Measurements from ENCODE around the gene SEPTIN8. TPM values are rescaled to one million over a fixed set of nuclear protein-coding genes. Genes with fewer than 3 reads are reported as not detected.

The SEPTIN8 gene
- polyA plus RNA-seq: 10 to 100 TPM; 22.1 to 23.3 TPM

DNA sequence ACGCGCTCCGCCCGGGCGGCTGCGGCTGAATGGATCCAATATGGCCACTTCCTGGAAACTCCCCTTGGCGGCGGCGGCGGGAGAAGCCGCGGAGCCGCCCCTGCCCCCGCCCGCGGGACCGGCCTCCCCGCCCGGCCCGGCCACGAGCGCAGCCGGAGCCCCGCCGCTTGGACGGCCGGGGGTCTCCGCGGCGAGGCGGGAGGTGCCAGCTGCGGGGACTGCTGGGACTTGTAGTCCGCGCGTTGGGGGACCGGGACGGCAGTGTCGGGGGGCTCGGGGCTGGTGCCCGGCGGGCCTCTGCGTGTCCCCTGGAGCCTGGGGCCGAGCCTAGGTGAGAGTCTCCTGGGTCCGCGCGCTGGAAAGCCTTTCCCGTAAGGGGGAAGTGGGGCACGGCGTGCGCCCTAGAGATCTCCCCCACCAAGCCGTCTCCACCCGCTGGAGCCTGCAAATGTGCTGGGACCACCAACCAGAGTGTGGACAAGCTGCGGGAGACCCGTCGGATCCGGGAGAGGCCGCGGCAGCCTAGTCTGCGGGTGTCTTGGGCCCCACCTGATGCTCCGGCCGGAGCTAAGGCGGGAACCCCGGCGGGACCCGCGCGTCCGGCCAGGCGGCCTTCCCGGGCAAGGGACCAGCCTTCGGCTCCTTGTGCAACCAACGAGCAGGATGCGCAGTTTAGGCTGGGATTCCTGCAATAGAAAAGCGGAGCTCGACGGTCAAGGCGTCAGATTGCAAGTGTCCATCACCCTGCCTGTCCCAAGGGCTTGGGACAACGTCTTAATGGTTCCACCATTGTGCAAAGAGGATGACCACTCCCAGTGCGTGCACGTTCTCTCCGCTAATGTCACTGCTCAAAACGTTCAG is at the start of gene SEPTIN8:
Gene SEPTIN8 (minus strand): TSS at position 31 of the 861 bp plus-strand sequence. CDS start 102 bp downstream, outside the sequence.
- Histone ChIP-seq H3K9me3 (ENCODE audit: control insufficient read depth in 2 of 2, insufficient read depth in 1 of 2, low read depth in 1 of 2, low read length in 1 of 2) (no peaks in the 10 kb centered on the region), H3K27ac (ENCODE audit: low read depth in 2 of 2, low read length in 1 of 2) (peak within 1 kb of the TSS; percentile 57 to 82), H3K27me3 (ENCODE audit: control insufficient read depth in 1 of 2, insufficient read depth in 2 of 2, low read length in 2 of 2) (no peaks in the 10 kb centered on the region), H3K4me1 (ENCODE audit: control insufficient read depth in 2 of 2, insufficient read depth in 2 of 2, low read length in 1 of 2) (peaks cover 12 to 25% of the 10 kb centered on the region in 2 donors), H3K4me3 (ENCODE audit: low read depth in 1 of 2, low read length in 2 of 2) (peak within 1 kb of the TSS; percentile 73 to 81), H3K36me3 (ENCODE audit: control insufficient read depth in 2 of 2, insufficient read depth in 2 of 2, low read length in 1 of 2) (no peaks in the 10 kb centered on the region)
- WGBS, 2 donors: 2 to 3% methylated on average over 78 to 82 of the region's 82 CpGs

GRCh38 chr5:132826424-132827082 is 49.5 kb upstream of the SEPTIN8 start:
- 82% methylated on average over 6 of the region's 6 CpGs for WGBS, 2 donors
- H3K27me3 ChIP-seq (ENCODE audit: control insufficient read depth in 1 of 2, insufficient read depth in 2 of 2, low read length in 2 of 2): no peaks in the 10 kb centered on the region
- H3K4me1 ChIP-seq (ENCODE audit: control insufficient read depth in 2 of 2, insufficient read depth in 2 of 2, low read length in 1 of 2): peaks cover 0 to 18% of the 10 kb centered on the region in 2 donors

DNA sequence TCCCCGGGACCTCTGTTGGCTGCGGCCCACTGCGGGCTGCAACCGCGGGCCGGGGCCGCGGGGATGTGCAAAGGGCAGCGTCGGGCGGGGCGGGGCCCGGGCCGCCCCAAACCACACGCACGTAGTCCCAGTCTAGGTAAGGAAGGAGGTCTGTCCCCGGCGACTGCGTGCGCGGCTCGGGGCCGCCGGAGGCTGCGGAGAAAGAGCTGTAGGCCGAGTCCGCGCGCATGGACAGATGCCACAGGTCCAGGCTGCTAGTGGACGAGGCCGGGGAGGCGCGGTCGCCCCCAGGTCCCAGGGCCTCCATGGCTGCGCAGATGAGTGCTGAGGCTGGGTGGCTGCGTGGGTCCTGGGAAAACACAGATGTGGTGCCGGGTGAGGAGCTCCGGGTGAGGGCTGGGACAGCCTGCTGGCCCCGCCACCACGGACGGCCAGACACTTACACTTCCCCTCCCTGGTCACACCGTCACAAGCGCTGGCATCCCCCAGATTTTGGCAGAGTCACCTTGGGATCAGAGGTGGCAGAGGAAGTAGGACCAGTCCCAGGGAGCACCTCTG is 48.9 kb upstream of the SEPTIN8 start:
- H3K4me3 ChIP-seq (ENCODE audit: low read depth in 1 of 2, low read length in 2 of 2): peak overlapping the region in 1 of 2 donors; percentile 43
- no peaks in the 10 kb centered on the region for H3K27me3 ChIP-seq (ENCODE audit: control insufficient read depth in 1 of 2, insufficient read depth in 2 of 2, low read length in 2 of 2)
- no peak overlapping the region for H3K27ac ChIP-seq (ENCODE audit: low read depth in 2 of 2, low read length in 1 of 2)

More at GRCh38 chr5:132826424-132827082, 49.5 kb upstream of the SEPTIN8 start:
- peaks cover 5 to 6% of the 10 kb centered on the region in 2 donors for H3K36me3 ChIP-seq (ENCODE audit: control insufficient read depth in 2 of 2, insufficient read depth in 2 of 2, low read length in 1 of 2)
- peaks cover 0 to 3% of the 10 kb centered on the region in 2 donors for H3K9me3 ChIP-seq (ENCODE audit: control insufficient read depth in 2 of 2, insufficient read depth in 1 of 2, low read depth in 1 of 2, low read length in 1 of 2)
- H3K27ac ChIP-seq (ENCODE audit: low read depth in 2 of 2, low read length in 1 of 2): no peak overlapping the region
- H3K4me3 ChIP-seq (ENCODE audit: low read depth in 1 of 2, low read length in 2 of 2): no peak overlapping the region

GRCh38 chr5:132825033-132825833 is 48.2 kb upstream of the SEPTIN8 start:
- H3K36me3 ChIP-seq (ENCODE audit: control insufficient read depth in 2 of 2, insufficient read depth in 2 of 2, low read length in 1 of 2): peaks cover 5 to 6% of the 10 kb centered on the region in 2 donors
- peaks cover 0 to 18% of the 10 kb centered on the region in 2 donors for H3K4me1 ChIP-seq (ENCODE audit: control insufficient read depth in 2 of 2, insufficient read depth in 2 of 2, low read length in 1 of 2)
- H3K27ac ChIP-seq (ENCODE audit: low read depth in 2 of 2, low read length in 1 of 2): no peak overlapping the region
- peaks cover 0 to 3% of the 10 kb centered on the region in 2 donors for H3K9me3 ChIP-seq (ENCODE audit: control insufficient read depth in 2 of 2, insufficient read depth in 1 of 2, low read depth in 1 of 2, low read length in 1 of 2)
- no peaks in the 10 kb centered on the region for H3K27me3 ChIP-seq (ENCODE audit: control insufficient read depth in 1 of 2, insufficient read depth in 2 of 2, low read length in 2 of 2)
- WGBS, 2 donors: 53 to 70% methylated on average over 46 to 71 of the region's 71 CpGs
- H3K4me3 ChIP-seq (ENCODE audit: low read depth in 1 of 2, low read length in 2 of 2): peak overlapping the region in 1 of 2 donors; percentile 43

More for the DNA sequence above, 48.9 kb upstream of the SEPTIN8 start:
- peaks cover 0 to 18% of the 10 kb centered on the region in 2 donors for H3K4me1 ChIP-seq (ENCODE audit: control insufficient read depth in 2 of 2, insufficient read depth in 2 of 2, low read length in 1 of 2)
- peaks cover 5 to 6% of the 10 kb centered on the region in 2 donors for H3K36me3 ChIP-seq (ENCODE audit: control insufficient read depth in 2 of 2, insufficient read depth in 2 of 2, low read length in 1 of 2)
- H3K9me3 ChIP-seq (ENCODE audit: control insufficient read depth in 2 of 2, insufficient read depth in 1 of 2, low read depth in 1 of 2, low read length in 1 of 2): peaks cover 0 to 3% of the 10 kb centered on the region in 2 donors
- WGBS, 2 donors: 50 to 52% methylated on average over 39 to 43 of the region's 43 CpGs

DNA sequence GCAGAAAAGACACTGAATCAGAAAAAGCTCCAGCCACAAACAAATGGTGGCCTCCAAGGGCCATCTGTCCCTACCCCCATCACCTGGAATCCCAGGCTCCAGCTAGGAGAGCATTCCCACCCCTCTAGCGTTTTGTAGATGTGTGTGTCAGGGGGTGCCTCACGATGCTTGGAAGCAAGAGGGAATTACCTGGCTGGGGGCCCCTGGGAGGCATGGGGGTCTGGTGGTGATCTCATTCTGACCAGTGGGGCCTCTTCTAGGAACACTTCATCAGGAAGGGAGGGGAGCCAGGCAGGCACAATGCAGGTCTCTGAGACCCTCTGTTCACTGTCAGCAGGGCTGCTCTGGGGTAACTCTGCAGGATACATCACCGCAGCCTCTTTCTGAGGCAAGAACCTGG is 47.4 kb upstream of the SEPTIN8 start:
- Histone ChIP-seq H3K36me3 (ENCODE audit: control insufficient read depth in 2 of 2, insufficient read depth in 2 of 2, low read length in 1 of 2) (peaks cover 5 to 6% of the 10 kb centered on the region in 2 donors), H3K4me1 (ENCODE audit: control insufficient read depth in 2 of 2, insufficient read depth in 2 of 2, low read length in 1 of 2) (peaks cover 2 to 14% of the 10 kb centered on the region in 2 donors), H3K27me3 (ENCODE audit: control insufficient read depth in 1 of 2, insufficient read depth in 2 of 2, low read length in 2 of 2) (no peaks in the 10 kb centered on the region), H3K4me3 (ENCODE audit: low read depth in 1 of 2, low read length in 2 of 2) (no peak overlapping the region), H3K27ac (ENCODE audit: low read depth in 2 of 2, low read length in 1 of 2) (no peak overlapping the region), H3K9me3 (ENCODE audit: control insufficient read depth in 2 of 2, insufficient read depth in 1 of 2, low read depth in 1 of 2, low read length in 1 of 2) (peaks cover 0 to 3% of the 10 kb centered on the region in 2 donors)
- WGBS, 2 donors: 93 to 95% methylated on average over 3 of the region's 3 CpGs

- Histone ChIP-seq H3K27me3 (ENCODE audit: control insufficient read depth in 1 of 2, insufficient read depth in 2 of 2, low read length in 2 of 2) (no peaks in the 10 kb centered on the region), H3K4me1 (ENCODE audit: control insufficient read depth in 2 of 2, insufficient read depth in 2 of 2, low read length in 1 of 2) (peaks cover 2 to 14% of the 10 kb centered on the region in 2 donors), H3K9me3 (ENCODE audit: control insufficient read depth in 2 of 2, insufficient read depth in 1 of 2, low read depth in 1 of 2, low read length in 1 of 2) (peaks cover 0 to 3% of the 10 kb centered on the region in 2 donors), H3K27ac (ENCODE audit: low read depth in 2 of 2, low read length in 1 of 2) (no peak overlapping the region), H3K4me3 (ENCODE audit: low read depth in 1 of 2, low read length in 2 of 2) (peak overlapping the region; percentile 1 to 12), H3K36me3 (ENCODE audit: control insufficient read depth in 2 of 2, insufficient read depth in 2 of 2, low read length in 1 of 2) (peaks cover 5 to 6% of the 10 kb centered on the region in 2 donors)
- 78 to 82% methylated on average over 7 of the region's 7 CpGs for WGBS, 2 donors
Observed at GRCh38 chr5:132823481-132824050, 46.5 kb upstream of the SEPTIN8 start.

- no peaks in the 10 kb centered on the region for H3K27me3 ChIP-seq (ENCODE audit: control insufficient read depth in 1 of 2, insufficient read depth in 2 of 2, low read length in 2 of 2)
- peaks cover 5 to 6% of the 10 kb centered on the region in 2 donors for H3K36me3 ChIP-seq (ENCODE audit: control insufficient read depth in 2 of 2, insufficient read depth in 2 of 2, low read length in 1 of 2)
- H3K9me3 ChIP-seq (ENCODE audit: control insufficient read depth in 2 of 2, insufficient read depth in 1 of 2, low read depth in 1 of 2, low read length in 1 of 2): peaks cover 0 to under 1% of the 10 kb centered on the region in 2 donors
- no peak overlapping the region for H3K27ac ChIP-seq (ENCODE audit: low read depth in 2 of 2, low read length in 1 of 2)
- H3K4me3 ChIP-seq (ENCODE audit: low read depth in 1 of 2, low read length in 2 of 2): peak overlapping the region; percentile 1 to 12
- H3K4me1 ChIP-seq (ENCODE audit: control insufficient read depth in 2 of 2, insufficient read depth in 2 of 2, low read length in 1 of 2): peaks cover 2 to 14% of the 10 kb centered on the region in 2 donors
- 37 to 38% methylated on average over 66 to 68 of the region's 68 CpGs for WGBS, 2 donors
Observed at GRCh38 chr5:132822650-132823480, 45.8 kb upstream of the SEPTIN8 start.

- H3K27ac ChIP-seq (ENCODE audit: low read depth in 2 of 2, low read length in 1 of 2): no peak overlapping the region
- H3K36me3 ChIP-seq (ENCODE audit: control insufficient read depth in 2 of 2, insufficient read depth in 2 of 2, low read length in 1 of 2): peaks cover 5 to 6% of the 10 kb centered on the region in 2 donors
- peaks cover 2 to 14% of the 10 kb centered on the region in 2 donors for H3K4me1 ChIP-seq (ENCODE audit: control insufficient read depth in 2 of 2, insufficient read depth in 2 of 2, low read length in 1 of 2)
- H3K9me3 ChIP-seq (ENCODE audit: control insufficient read depth in 2 of 2, insufficient read depth in 1 of 2, low read depth in 1 of 2, low read length in 1 of 2): no peaks in the 10 kb centered on the region
- H3K27me3 ChIP-seq (ENCODE audit: control insufficient read depth in 1 of 2, insufficient read depth in 2 of 2, low read length in 2 of 2): no peaks in the 10 kb centered on the region
- 77 to 87% methylated on average over 1 of the region's 1 CpG for WGBS, 2 donors
- no peak overlapping the region for H3K4me3 ChIP-seq (ENCODE audit: low read depth in 1 of 2, low read length in 2 of 2)
Observed at GRCh38 chr5:132821791-132822190, 44.8 kb upstream of the SEPTIN8 start.
